Measurements from ENCODE around the gene ARID1B. TPM values are rescaled to one million over a fixed set of nuclear protein-coding genes. Genes with fewer than 3 reads are reported as not detected.

Gene ARID1B
- total and polyA plus RNA-seq, 4 donors, result 7.0 to 49.0 (median 24.2) TPM

GRCh38 chr6:157251586-157252247 lies 474.5 kb downstream of the ARID1B start:
- TF ChIP-seq EGR1 (IDR thresholded peaks at IDR 0.05; ENCODE audit: low read depth in 2 of 2), result no peak
- TF ChIP-seq RAD21 (IDR thresholded peaks at IDR 0.05), result no peak
- no peak for TF ChIP-seq CTCF (IDR thresholded peaks at IDR 0.05; ENCODE audit: low read depth, low read length, missing input control)
- no peak for TF ChIP-seq FOXA2 (IDR thresholded peaks at IDR 0.05)
- TF ChIP-seq GABPA (IDR thresholded peaks at IDR 0.05 in 1 of 2, conservative IDR thresholded peaks at IDR 0.05 in 1 of 2), result no peak
- no peak for TF ChIP-seq YY1 (IDR thresholded peaks at IDR 0.05)
- Histone ChIP-seq H3K36me3 (ENCODE audit: control insufficient read depth in 4 of 4, insufficient read depth in 3 of 4, low read depth in 1 of 4, low read length in 3 of 4) (no peaks in the 10 kb centered on the region), H3K9me3 (ENCODE audit: control insufficient read depth in 4 of 4, low read length in 3 of 4) (peaks cover 0 to 2% (median 0%) of the 10 kb centered on the region in 4 donors), H3K9ac (ENCODE audit: low read depth in 1 of 2, low read length in 2 of 2) (no peak overlapping the region), H3K27ac (ENCODE audit: low read depth in 1 of 2, low read length in 2 of 2) (no peak overlapping the region), H3K4me1 (ENCODE audit: control insufficient read depth in 4 of 4, insufficient read depth in 4 of 4, low read length in 3 of 4) (no peaks in the 10 kb centered on the region), H3K27me3 (ENCODE audit: control insufficient read depth in 4 of 4, insufficient read depth in 4 of 4, low read length in 3 of 4) (no peaks in the 10 kb centered on the region), H3K4me3 (ENCODE audit: low read depth in 1 of 3, low read length in 3 of 3) (no peak overlapping the region)
- no peak for DNase-seq (ENCODE audit: low spot score)
- 80% methylated on average over 8 of the region's 8 CpGs for WGBS

GRCh38 chr6:157253017-157253416 lies 475.8 kb downstream of the ARID1B start:
- TF ChIP-seq RXRA (IDR thresholded peaks at IDR 0.05) (no peak), FOXA1 (IDR thresholded peaks at IDR 0.05) (no peak), REST (IDR thresholded peaks at IDR 0.05) (no peak), HNF4A (conservative IDR thresholded peaks at IDR 0.05) (no peak), JUND (IDR thresholded peaks at IDR 0.05) (no peak)
- WGBS, result 71% methylated on average over 7 of the region's 7 CpGs
- Histone ChIP-seq H3K4me1 (ENCODE audit: control insufficient read depth in 4 of 4, insufficient read depth in 4 of 4, low read length in 3 of 4) (no peaks in the 10 kb centered on the region), H3K36me3 (ENCODE audit: control insufficient read depth in 4 of 4, insufficient read depth in 3 of 4, low read depth in 1 of 4, low read length in 3 of 4) (no peaks in the 10 kb centered on the region), H3K9me3 (ENCODE audit: control insufficient read depth in 4 of 4, low read length in 3 of 4) (peaks cover 0 to 2% (median 0%) of the 10 kb centered on the region in 4 donors), H3K4me3 (ENCODE audit: low read depth in 1 of 3, low read length in 3 of 3) (no peak overlapping the region), H3K9ac (ENCODE audit: low read depth in 1 of 2, low read length in 2 of 2) (no peak overlapping the region), H3K27ac (ENCODE audit: low read depth in 1 of 2, low read length in 2 of 2) (no peak overlapping the region), H3K27me3 (ENCODE audit: control insufficient read depth in 4 of 4, insufficient read depth in 4 of 4, low read length in 3 of 4) (no peaks in the 10 kb centered on the region)
- DNase-seq (ENCODE audit: low spot score), result no peak

DNA sequence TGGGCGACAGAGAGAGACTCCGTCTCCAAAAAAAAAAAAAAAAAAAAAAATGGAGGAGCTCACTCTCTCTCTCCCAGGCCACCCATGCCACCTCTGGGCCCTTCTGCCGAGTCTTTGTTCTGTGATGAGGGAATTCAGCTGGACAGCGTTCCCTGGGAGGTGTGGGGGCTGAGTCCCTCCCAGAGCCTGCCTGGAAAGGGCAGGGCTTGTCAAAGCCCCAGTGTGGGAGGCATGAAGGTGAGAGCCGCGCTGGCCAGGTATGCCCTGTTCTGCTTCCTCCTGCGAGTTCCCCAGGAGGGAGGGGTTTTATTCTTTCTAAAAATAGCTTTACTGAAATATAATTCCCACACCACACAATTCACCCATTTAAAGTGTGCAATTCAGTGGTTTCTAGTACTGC lies 476.5 kb downstream of the ARID1B start:
- no peak overlapping the region for H3K27ac ChIP-seq (ENCODE audit: low read depth in 1 of 2, low read length in 2 of 2)
- no peaks in the 10 kb centered on the region for H3K4me1 ChIP-seq (ENCODE audit: control insufficient read depth in 4 of 4, insufficient read depth in 4 of 4, low read length in 3 of 4)
- H3K36me3 ChIP-seq (ENCODE audit: control insufficient read depth in 4 of 4, insufficient read depth in 3 of 4, low read depth in 1 of 4, low read length in 3 of 4), result no peaks in the 10 kb centered on the region
- no peak for DNase-seq (ENCODE audit: low spot score)
- no peak overlapping the region for H3K4me3 ChIP-seq (ENCODE audit: low read depth in 1 of 3, low read length in 3 of 3)
- WGBS, result 79% methylated on average over 7 of the region's 7 CpGs
- no peaks in the 10 kb centered on the region for H3K27me3 ChIP-seq (ENCODE audit: control insufficient read depth in 4 of 4, insufficient read depth in 4 of 4, low read length in 3 of 4)
- no peak overlapping the region for H3K9ac ChIP-seq (ENCODE audit: low read depth in 1 of 2, low read length in 2 of 2)
- H3K9me3 ChIP-seq (ENCODE audit: control insufficient read depth in 4 of 4, low read length in 3 of 4), result peaks cover 0 to 1% (median 0%) of the 10 kb centered on the region in 4 donors
- no peak for TF ChIP-seq FOXA1 (IDR thresholded peaks at IDR 0.05)
- no peak for TF ChIP-seq HNF4A (conservative IDR thresholded peaks at IDR 0.05)
- TF ChIP-seq, protein P1, sequence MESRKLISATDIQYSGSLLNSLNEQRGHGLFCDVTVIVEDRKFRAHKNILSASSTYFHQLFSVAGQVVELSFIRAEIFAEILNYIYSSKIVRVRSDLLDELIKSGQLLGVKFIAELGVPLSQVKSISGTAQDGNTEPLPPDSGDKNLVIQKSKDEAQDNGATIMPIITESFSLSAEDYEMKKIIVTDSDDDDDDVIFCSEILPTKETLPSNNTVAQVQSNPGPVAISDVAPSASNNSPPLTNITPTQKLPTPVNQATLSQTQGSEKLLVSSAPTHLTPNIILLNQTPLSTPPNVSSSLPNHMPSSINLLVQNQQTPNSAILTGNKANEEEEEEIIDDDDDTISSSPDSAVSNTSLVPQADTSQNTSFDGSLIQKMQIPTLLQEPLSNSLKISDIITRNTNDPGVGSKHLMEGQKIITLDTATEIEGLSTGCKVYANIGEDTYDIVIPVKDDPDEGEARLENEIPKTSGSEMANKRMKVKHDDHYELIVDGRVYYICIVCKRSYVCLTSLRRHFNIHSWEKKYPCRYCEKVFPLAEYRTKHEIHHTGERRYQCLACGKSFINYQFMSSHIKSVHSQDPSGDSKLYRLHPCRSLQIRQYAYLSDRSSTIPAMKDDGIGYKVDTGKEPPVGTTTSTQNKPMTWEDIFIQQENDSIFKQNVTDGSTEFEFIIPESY (IDR thresholded peaks at IDR 0.05), result no peak
- TF ChIP-seq REST (IDR thresholded peaks at IDR 0.05), result no peak
- TF ChIP-seq CTCF (IDR thresholded peaks at IDR 0.05; ENCODE audit: low read depth, low read length, missing input control), result no peak
- TF ChIP-seq YY1 (IDR thresholded peaks at IDR 0.05), result no peak

Data from liver (tissue), 9 donors.